ENCODE results near the gene RRN3.

DNA sequence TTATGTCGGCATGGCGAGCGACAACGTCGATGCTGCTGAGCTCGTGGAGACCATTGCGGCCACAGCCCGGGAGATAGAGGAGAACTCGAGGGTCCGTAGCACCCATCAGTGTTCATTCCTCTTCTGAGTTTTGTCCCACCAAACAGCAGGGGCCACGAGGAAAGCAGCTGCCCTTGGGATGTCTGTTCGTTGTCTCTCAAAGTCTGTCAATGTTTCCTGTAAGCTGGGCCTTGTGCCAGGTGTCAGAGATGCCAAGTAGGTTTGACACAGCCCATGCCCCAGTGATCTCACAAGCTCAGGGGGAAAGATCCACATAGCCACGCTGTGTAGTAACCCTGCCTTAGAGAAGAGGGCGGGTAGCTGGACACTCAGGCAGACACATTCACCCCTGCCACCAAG is 60.8 kb downstream of the RRN3 start:
- TF ChIP-seq, protein P1, sequence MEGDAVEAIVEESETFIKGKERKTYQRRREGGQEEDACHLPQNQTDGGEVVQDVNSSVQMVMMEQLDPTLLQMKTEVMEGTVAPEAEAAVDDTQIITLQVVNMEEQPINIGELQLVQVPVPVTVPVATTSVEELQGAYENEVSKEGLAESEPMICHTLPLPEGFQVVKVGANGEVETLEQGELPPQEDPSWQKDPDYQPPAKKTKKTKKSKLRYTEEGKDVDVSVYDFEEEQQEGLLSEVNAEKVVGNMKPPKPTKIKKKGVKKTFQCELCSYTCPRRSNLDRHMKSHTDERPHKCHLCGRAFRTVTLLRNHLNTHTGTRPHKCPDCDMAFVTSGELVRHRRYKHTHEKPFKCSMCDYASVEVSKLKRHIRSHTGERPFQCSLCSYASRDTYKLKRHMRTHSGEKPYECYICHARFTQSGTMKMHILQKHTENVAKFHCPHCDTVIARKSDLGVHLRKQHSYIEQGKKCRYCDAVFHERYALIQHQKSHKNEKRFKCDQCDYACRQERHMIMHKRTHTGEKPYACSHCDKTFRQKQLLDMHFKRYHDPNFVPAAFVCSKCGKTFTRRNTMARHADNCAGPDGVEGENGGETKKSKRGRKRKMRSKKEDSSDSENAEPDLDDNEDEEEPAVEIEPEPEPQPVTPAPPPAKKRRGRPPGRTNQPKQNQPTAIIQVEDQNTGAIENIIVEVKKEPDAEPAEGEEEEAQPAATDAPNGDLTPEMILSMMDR (IDR thresholded peaks at IDR 0.05), result no peak
- no peak for TF ChIP-seq POLR2A (IDR thresholded peaks at IDR 0.05)
